ENCODE measurements around the gene WT1. TPM values are rescaled to one million over a fixed set of nuclear protein-coding genes. Genes with fewer than 3 reads are reported as not detected.

The WT1 gene
- total RNA-seq, 2 donors from 2014 or later = 0.14 to 170 TPM

DNA sequence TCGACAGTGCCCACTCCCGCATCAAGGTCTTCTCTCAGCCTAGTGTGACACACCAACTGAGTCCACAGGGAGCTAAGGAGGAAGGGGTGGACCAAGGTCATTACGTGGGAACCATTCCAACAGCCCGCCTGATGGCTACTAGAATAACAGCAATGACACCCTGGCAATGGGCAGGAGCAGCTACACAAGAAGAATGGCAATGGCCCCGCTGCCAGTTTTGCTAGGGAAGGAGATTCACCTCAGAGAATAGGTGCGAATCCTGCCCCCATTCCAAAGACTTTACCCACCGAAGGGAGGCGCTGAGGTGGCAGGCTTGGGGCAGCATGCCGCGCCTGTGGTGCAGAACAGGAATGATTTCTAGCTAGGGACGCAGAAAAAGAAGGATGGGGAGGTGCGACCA, 9.1 kb downstream of the WT1 start:
- WGBS = 39% methylated on average over 12 of the region's 12 CpGs
- Histone ChIP-seq H3K27ac (no peak overlapping the region), H3K27me3 (replicated peaks; ENCODE audit: insufficient read depth) (peaks cover 31% of the 10 kb centered on the region), H3K4me1 (replicated peaks) (no peaks in the 10 kb centered on the region), H3K36me3 (no peaks in the 10 kb centered on the region), H3K4me3 (no peak overlapping the region), H3K9me3 (no peaks in the 10 kb centered on the region)
- intact Hi-C loops (cut with DNase I) = no loop called here
- TF ChIP-seq, protein P1, sequence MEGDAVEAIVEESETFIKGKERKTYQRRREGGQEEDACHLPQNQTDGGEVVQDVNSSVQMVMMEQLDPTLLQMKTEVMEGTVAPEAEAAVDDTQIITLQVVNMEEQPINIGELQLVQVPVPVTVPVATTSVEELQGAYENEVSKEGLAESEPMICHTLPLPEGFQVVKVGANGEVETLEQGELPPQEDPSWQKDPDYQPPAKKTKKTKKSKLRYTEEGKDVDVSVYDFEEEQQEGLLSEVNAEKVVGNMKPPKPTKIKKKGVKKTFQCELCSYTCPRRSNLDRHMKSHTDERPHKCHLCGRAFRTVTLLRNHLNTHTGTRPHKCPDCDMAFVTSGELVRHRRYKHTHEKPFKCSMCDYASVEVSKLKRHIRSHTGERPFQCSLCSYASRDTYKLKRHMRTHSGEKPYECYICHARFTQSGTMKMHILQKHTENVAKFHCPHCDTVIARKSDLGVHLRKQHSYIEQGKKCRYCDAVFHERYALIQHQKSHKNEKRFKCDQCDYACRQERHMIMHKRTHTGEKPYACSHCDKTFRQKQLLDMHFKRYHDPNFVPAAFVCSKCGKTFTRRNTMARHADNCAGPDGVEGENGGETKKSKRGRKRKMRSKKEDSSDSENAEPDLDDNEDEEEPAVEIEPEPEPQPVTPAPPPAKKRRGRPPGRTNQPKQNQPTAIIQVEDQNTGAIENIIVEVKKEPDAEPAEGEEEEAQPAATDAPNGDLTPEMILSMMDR (IDR thresholded peaks at IDR 0.05) = no peak
- TF ChIP-seq POLR2A (IDR thresholded peaks at IDR 0.05) (no peak), POLR2AphosphoS5 (IDR thresholded peaks at IDR 0.05) (no peak)
- no peak for DNase-seq (ENCODE audit: low spot score)

DNA sequence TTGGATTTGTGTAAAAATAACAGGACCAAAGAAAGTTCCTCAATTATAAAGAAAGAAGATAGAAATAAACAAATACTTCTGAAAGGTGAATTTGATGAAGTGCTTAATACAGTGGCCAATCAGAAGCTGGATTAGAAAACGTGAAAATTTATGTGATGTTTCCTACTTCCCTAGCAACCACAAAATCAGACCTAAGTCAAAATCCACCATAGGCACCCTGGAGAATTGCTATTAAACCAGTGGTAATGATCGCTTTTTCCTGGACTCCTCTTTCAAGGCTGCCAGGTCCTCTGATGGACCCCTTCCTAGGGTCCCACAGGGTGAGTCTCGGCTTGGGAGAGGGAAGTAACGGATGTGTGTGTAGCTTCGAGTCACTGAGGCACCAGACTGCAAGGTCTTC, 9.6 kb downstream of the WT1 start:
- H3K9me3 ChIP-seq = no peaks in the 10 kb centered on the region
- peaks cover 27% of the 10 kb centered on the region for H3K27me3 ChIP-seq (replicated peaks; ENCODE audit: insufficient read depth)
- no peak overlapping the region for H3K4me3 ChIP-seq
- WGBS = 40% methylated on average over 5 of the region's 5 CpGs
- DNase-seq (ENCODE audit: low spot score) = no peak
- no peak overlapping the region for H3K27ac ChIP-seq
- intact Hi-C loops (cut with DNase I) = no loop called here
- no peaks in the 10 kb centered on the region for H3K36me3 ChIP-seq
- TF ChIP-seq POLR2A (IDR thresholded peaks at IDR 0.05) = no peak
- TF ChIP-seq POLR2AphosphoS5 (IDR thresholded peaks at IDR 0.05) = no peak
- TF ChIP-seq, protein P1 (IDR thresholded peaks at IDR 0.05) = no peak
- no peaks in the 10 kb centered on the region for H3K4me1 ChIP-seq (replicated peaks)

DNA sequence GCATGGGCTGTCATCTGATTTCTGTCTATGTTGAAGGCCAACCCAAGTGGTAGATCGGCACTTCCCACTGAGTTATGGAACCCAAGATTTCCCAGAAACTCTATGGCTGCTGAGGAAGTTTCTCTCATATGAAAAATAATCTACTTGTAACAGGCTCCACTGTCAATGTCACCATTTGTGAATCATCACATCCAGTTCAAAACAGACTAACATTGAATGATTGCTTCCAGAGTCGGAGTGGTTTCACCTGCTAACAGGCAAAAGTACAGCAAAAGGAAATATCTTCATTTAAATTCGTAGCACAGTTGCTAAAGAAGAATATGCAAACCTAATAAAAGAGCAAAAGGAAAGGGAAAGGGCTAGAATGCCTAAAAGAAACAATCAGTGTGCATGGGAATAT, 12.8 kb downstream of the WT1 start:
- H3K36me3 ChIP-seq = no peaks in the 10 kb centered on the region
- H3K4me3 ChIP-seq = no peak overlapping the region
- 67% methylated on average over 3 of the region's 3 CpGs for WGBS
- TF ChIP-seq, protein P1 (IDR thresholded peaks at IDR 0.05) = no peak
- TF ChIP-seq POLR2AphosphoS5 (IDR thresholded peaks at IDR 0.05) = no peak
- TF ChIP-seq POLR2A (IDR thresholded peaks at IDR 0.05) = no peak
- no peaks in the 10 kb centered on the region for H3K4me1 ChIP-seq (replicated peaks)
- no peak for DNase-seq (ENCODE audit: low spot score)
- intact Hi-C loops (cut with DNase I) = no loop called here
- no peaks in the 10 kb centered on the region for H3K9me3 ChIP-seq
- peaks cover 5% of the 10 kb centered on the region for H3K27me3 ChIP-seq (replicated peaks; ENCODE audit: insufficient read depth)
- H3K27ac ChIP-seq = no peak overlapping the region

DNA sequence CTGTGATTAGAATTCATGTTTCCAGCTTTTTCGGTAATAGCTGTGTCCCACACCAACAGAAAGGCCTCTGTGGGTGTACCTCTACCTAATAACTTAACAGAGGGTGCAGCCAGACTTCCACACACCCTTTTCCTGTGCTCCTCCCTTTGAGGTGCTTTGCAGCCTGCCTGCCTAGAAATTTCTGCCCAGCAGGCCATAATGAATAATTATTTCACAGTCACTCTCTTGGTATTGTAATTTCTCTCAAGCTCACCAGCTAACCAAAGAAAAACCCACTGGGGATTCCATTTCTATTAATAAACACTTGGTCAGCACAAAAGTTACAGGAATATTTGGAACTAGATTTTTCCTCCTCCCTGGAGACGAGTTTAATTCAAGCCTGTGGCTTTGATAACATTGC, 13.3 kb downstream of the WT1 start:
- DNase-seq (ENCODE audit: low spot score) = no peak
- H3K27me3 ChIP-seq (replicated peaks; ENCODE audit: insufficient read depth) = peaks cover 5% of the 10 kb centered on the region

More for the DNA sequence above, 13.3 kb downstream of the WT1 start:
- intact Hi-C loops (cut with DNase I) = no loop called here
- TF ChIP-seq POLR2AphosphoS5 (IDR thresholded peaks at IDR 0.05) = no peak
- TF ChIP-seq POLR2A (IDR thresholded peaks at IDR 0.05) = no peak
- TF ChIP-seq, protein P1 (IDR thresholded peaks at IDR 0.05) = no peak
- Histone ChIP-seq H3K36me3 (no peaks in the 10 kb centered on the region), H3K4me1 (replicated peaks) (no peaks in the 10 kb centered on the region), H3K4me3 (no peak overlapping the region), H3K27ac (no peak overlapping the region), H3K9me3 (no peaks in the 10 kb centered on the region)
- WGBS = 67% methylated on average over 2 of the region's 2 CpGs
